IMR-90 (cell line): ENCODE measurements around the gene GPR176. TPM values are rescaled to one million over a fixed set of nuclear protein-coding genes. Genes with fewer than 3 reads are reported as not detected.

Experiments
- ATAC-seq: fragments of 200-7000 bp; cut with Tn5 transposase; 2 replicates; pipeline ENCODE4 v1.9.1; 2020; ENCODE audit warnings: low read depth, mild to moderate bottlenecking, moderate library complexity
- BruUV-seq: library from RNA; stranded (reverse); fragments of 400-500 nt; replicated peaks from 2 replicates; lab custom pipeline; 2021; lab: Mats Ljungman, UMichigan
- CTCF ChIA-PET: fragments of 300-600 bp; formaldehyde crosslinking; extraction: SDS; loops from one replicate; lab custom pipeline; 2021; ENCODE audit warnings: antibody characterized with exemption; lab: Yijun Ruan, JAX
- POLR2A ChIA-PET: fragments of 300-600 bp; sonication (Branson Sonifier 250); formaldehyde crosslinking; loops from one replicate; lab custom pipeline; 2022; ENCODE audit warnings: antibody characterized with exemption; ENCODE audit not compliant: unreplicated experiment; lab: Charles Lee
- DNase-seq: peaks from one replicate; pipeline ENCODE4 v3.0.0; 2013
- H2AFZ ChIP-seq: replicated peaks from 2 replicates; pipeline ENCODE3; 2013; ENCODE audit warnings: low read length, mild to moderate bottlenecking; ENCODE audit not compliant: poor library complexity
- H2AK5ac ChIP-seq: 2 replicates; pipeline ENCODE4 v1.6.1; 2013; ENCODE audit warnings: low read depth, low read length, inconsistent platforms
- H2AK9ac ChIP-seq: replicated peaks from 2 replicates; pipeline ENCODE3; 2013; ENCODE audit warnings: mild to moderate bottlenecking, low read depth, low read length, moderate library complexity; ENCODE audit not compliant: poor library complexity
- H2BK120ac ChIP-seq: 2 replicates; pipeline ENCODE4 v1.6.1; 2013; ENCODE audit warnings: low read depth, low read length, inconsistent platforms
- H2BK15ac ChIP-seq: 3 replicates; pipeline ENCODE4 v1.6.1; 2013; ENCODE audit warnings: low read depth, low read length, inconsistent platforms
- H2BK20ac ChIP-seq: 2 replicates; pipeline ENCODE4 v1.6.1; 2013; ENCODE audit warnings: low read depth, mild to moderate bottlenecking, inconsistent platforms, low read length, moderate library complexity
- H2BK5ac ChIP-seq: 2 replicates; pipeline ENCODE4 v1.6.1; 2013; ENCODE audit warnings: mild to moderate bottlenecking, low read depth, low read length, inconsistent platforms; ENCODE audit not compliant: poor library complexity, severe bottlenecking
- H3K14ac ChIP-seq: replicated peaks from 2 replicates; pipeline ENCODE4 v1.6.1; 2013; ENCODE audit warnings: low read depth, low read length, inconsistent platforms
- H3K18ac ChIP-seq: 2 replicates; pipeline ENCODE4 v1.6.1; 2013; ENCODE audit warnings: low read depth, low read length, control low read depth
- H3K23ac ChIP-seq: 2 replicates; pipeline ENCODE4 v1.6.1; 2013; ENCODE audit warnings: low read depth, low read length, inconsistent platforms
- H3K27ac ChIP-seq: 2 replicates; pipeline ENCODE4 v1.5.1; 2013; ENCODE audit warnings: mild to moderate bottlenecking, control low read depth, low read length; ENCODE audit not compliant: insufficient read depth
- H3K27me3 ChIP-seq: 2 replicates; pipeline ENCODE4 v1.6.1; 2013; ENCODE audit warnings: low read length; ENCODE audit not compliant: control insufficient read depth, insufficient read depth
- H3K36me3 ChIP-seq: 2 replicates; pipeline ENCODE4 v1.6.1; 2013; ENCODE audit warnings: low read length, mixed read lengths; ENCODE audit not compliant: control insufficient read depth, insufficient read depth
- H3K4ac ChIP-seq: 2 replicates; pipeline ENCODE4 v1.6.1; 2013; ENCODE audit warnings: low read depth, low read length, inconsistent platforms
- H3K4me1 ChIP-seq: 2 replicates; pipeline ENCODE4 v1.6.1; 2013; ENCODE audit warnings: low read length, mixed read lengths; ENCODE audit not compliant: control insufficient read depth, insufficient read depth
- H3K4me2 ChIP-seq: 2 replicates; pipeline ENCODE4 v1.6.1; 2013; ENCODE audit warnings: low read depth, mild to moderate bottlenecking, control low read depth, low read length, moderate library complexity
- H3K4me3 ChIP-seq: 2 replicates; pipeline ENCODE4 v1.5.1; 2013; ENCODE audit warnings: low read depth, mild to moderate bottlenecking, control low read depth, low read length, moderate library complexity; ENCODE audit not compliant: insufficient read depth
- H3K56ac ChIP-seq: 2 replicates; pipeline ENCODE4 v1.6.1; 2013; ENCODE audit warnings: low read length, inconsistent platforms; ENCODE audit not compliant: insufficient read depth; ENCODE audit errors: extremely low read depth
- H3K79me1 ChIP-seq, 2 experiments: 2 replicates each; pipeline ENCODE4 v1.6.1; 2013; ENCODE audit warnings: low read length in 2 of 2, inconsistent platforms in 1 of 2, low read depth in 1 of 2
- H3K9ac ChIP-seq: 2 replicates; pipeline ENCODE4 v1.6.1; 2013; ENCODE audit warnings: low read depth, low read length, control low read depth
- H3K9me1 ChIP-seq: 2 replicates; pipeline ENCODE4 v1.6.1; 2013; ENCODE audit warnings: low read length, inconsistent platforms; ENCODE audit not compliant: insufficient read depth
- H3K9me3 ChIP-seq: 2 replicates; pipeline ENCODE4 v1.6.1; 2013; ENCODE audit warnings: low read length; ENCODE audit not compliant: control insufficient read depth, insufficient read depth
- H4K20me1 ChIP-seq: 2 replicates; pipeline ENCODE4 v1.6.1; 2013; ENCODE audit warnings: low read length, inconsistent platforms; ENCODE audit not compliant: insufficient read depth
- H4K5ac ChIP-seq: 2 replicates; pipeline ENCODE4 v1.6.1; 2013; ENCODE audit warnings: mild to moderate bottlenecking, low read depth, low read length, control low read depth
- H4K8ac ChIP-seq, 2 experiments: 2 replicates each; pipeline ENCODE4 v1.6.1; 2013; ENCODE audit warnings: low read depth in 2 of 2, low read length in 2 of 2, control low read depth in 1 of 2, inconsistent platforms in 1 of 2
- H4K91ac ChIP-seq: 2 replicates; pipeline ENCODE4 v1.6.1; 2013; ENCODE audit warnings: low read depth, low read length, inconsistent platforms; ENCODE audit not compliant: insufficient read depth
- CEBPB ChIP-seq: IDR thresholded peaks from 2 replicates; pipeline ENCODE4 v1.6.1; 2012; ENCODE audit warnings: low read depth, low read length, improper control_type of control experiment
- CHD1 ChIP-seq: IDR thresholded peaks from 2 replicates; pipeline ENCODE4 v1.6.1; 2012; ENCODE audit warnings: low read depth, low read length, improper control_type of control experiment
- FOS ChIP-seq: fragments of 150-350 bp; IDR thresholded peaks from 2 replicates; pipeline ENCODE4 v1.6.1; 2016; ENCODE audit warnings: low read depth, low read length
- MAFK ChIP-seq: IDR thresholded peaks from 2 replicates; pipeline ENCODE4 v1.6.1; 2012; ENCODE audit warnings: low read depth, low read length, improper control_type of control experiment
- MAZ ChIP-seq: IDR thresholded peaks from 2 replicates; pipeline ENCODE4 v1.6.1; 2012; ENCODE audit warnings: low read depth, mild to moderate bottlenecking, low read length, improper control_type of control experiment, moderate library complexity, borderline replicate concordance
- MXI1 ChIP-seq: IDR thresholded peaks from 2 replicates; pipeline ENCODE4 v1.6.1; 2012; ENCODE audit warnings: low read depth, mild to moderate bottlenecking, low read length, moderate library complexity, borderline replicate concordance
- NFE2L2 ChIP-seq: fragments of 150-350 bp; IDR thresholded peaks from 2 replicates; pipeline ENCODE4 v1.6.1; 2016; ENCODE audit warnings: low read depth, mild to moderate bottlenecking, low read length
- POLR2A ChIP-seq: IDR thresholded peaks from 2 replicates; pipeline ENCODE4 v1.6.1; 2012; ENCODE audit warnings: mild to moderate bottlenecking, low read depth, low read length
- RAD21 ChIP-seq: IDR thresholded peaks from 2 replicates; pipeline ENCODE4 v1.6.1; 2012; ENCODE audit warnings: low read length, improper control_type of control experiment
- RCOR1 ChIP-seq: IDR thresholded peaks from 2 replicates; pipeline ENCODE4 v1.6.1; 2012; ENCODE audit warnings: mild to moderate bottlenecking, low read length, improper control_type of control experiment; ENCODE audit not compliant: insufficient replicate concordance
- RFX5 ChIP-seq: IDR thresholded peaks from 2 replicates; pipeline ENCODE4 v1.8.0; 2012; ENCODE audit warnings: low read depth, mild to moderate bottlenecking, low read length, moderate library complexity
- SMC3 ChIP-seq: fragments of 150-350 bp; IDR thresholded peaks from 2 replicates; pipeline ENCODE4 v1.6.1; 2016; ENCODE audit warnings: low read depth, mild to moderate bottlenecking, antibody characterized with exemption, low read length, moderate library complexity
- dilution Hi-C: fragments of 300-500 bp; cut with HindIII; formaldehyde crosslinking; loops from one replicate; pipeline ENCODE4 v1.14.3; 2018; ENCODE audit warnings: low sequenced_read_pairs; ENCODE audit not compliant: unreplicated experiment
- in situ Hi-C: fragments of 300-500 bp; cut with MboI; formaldehyde crosslinking; loops from 3 replicates; pipeline ENCODE4 v1.14.3; 2019; ENCODE audit warnings: low sequenced_read_pairs, inconsistent platforms, mixed read lengths
- intact Hi-C: fragments of 100-400 bp; cut with micrococcal nuclease; formaldehyde crosslinking; loops from 2 replicates; pipeline ENCODE4 v1.10.0; 2022
- polyA plus RNA-seq, 3 experiments: library from polyadenylated mRNA; depleted of rRNA; stranded (reverse); fragments of >200 nt; gene quantifications; 2 replicates each; pipeline ENCODE4 v1.2.3, GENCODE V29; 2012; ENCODE audit warnings: low replicate concordance in 1 of 3
- total RNA-seq: library from RNA; depleted of rRNA; stranded (reverse); fragments of >200 nt; gene quantifications from 2 replicates; pipeline ENCODE4 v1.2.3, GENCODE V29; 2012
- TF ChIP-seq, protein P1 (sequence below): fragments of 150-350 bp; IDR thresholded peaks from 2 replicates; pipeline ENCODE4 v1.6.1; 2016; ENCODE audit warnings: low read depth, mild to moderate bottlenecking, low read length, moderate library complexity, borderline replicate concordance
- TF ChIP-seq, protein P2 (sequence below): fragments of 150-350 bp; IDR thresholded peaks from 2 replicates; pipeline ENCODE4 v1.6.1; 2017; ENCODE audit warnings: mild to moderate bottlenecking, antibody characterized with exemption, low read length, low read depth
- TF ChIP-seq, protein P3 (sequence below): conservative IDR thresholded peaks from 2 replicates; pipeline ENCODE4 v1.5.1; 2012; ENCODE audit warnings: mild to moderate bottlenecking, low read depth, low read length, improper control_type of control experiment

GPR176 gene
- total and polyA plus RNA-seq, 2 of the 4 experiments (the other 2 are of a cell fraction) = 114 to 246 TPM

DNA sequence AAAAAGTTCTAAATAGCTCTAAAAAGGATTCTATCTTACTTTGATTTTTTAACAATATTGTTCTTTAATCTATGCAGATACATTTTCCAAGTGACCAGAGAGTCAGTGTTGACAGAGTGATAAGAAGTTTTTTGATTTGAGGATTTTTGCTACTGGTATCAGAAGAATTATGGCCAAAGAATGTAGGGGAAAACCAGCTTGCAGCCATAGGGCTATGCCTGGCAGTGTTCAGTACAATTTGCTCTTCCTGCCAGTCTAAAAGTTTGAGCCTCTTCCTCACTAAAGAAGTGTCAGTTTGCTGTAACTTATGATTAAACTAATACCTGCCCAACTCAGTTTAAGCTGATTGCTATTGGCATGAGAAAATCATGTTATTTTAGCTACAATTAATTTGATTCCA is 102.2 kb downstream of the GPR176 start:
- Histone ChIP-seq H3K23ac (no peak overlapping the region; the same call in 1 of the 2 replicates), H3K9me3 (no peaks in the 10 kb centered on the region), H2AK9ac (no peak overlapping the region), H2BK20ac (no peak overlapping the region), H3K4me1 (peaks cover 7% of the 10 kb centered on the region), H4K8ac (no peak overlapping the region), H3K4me2 (peak overlapping the region; percentile 85; the same call in 1 of the 2 replicates), H4K20me1 (peaks cover 63% of the 10 kb centered on the region), H3K14ac (no peak overlapping the region), H3K4ac (no peak overlapping the region), H2BK5ac (no peak overlapping the region), H3K18ac (no peak overlapping the region), H3K9ac (no peak overlapping the region), H2BK15ac (no peak overlapping the region), H3K36me3 (no peaks in the 10 kb centered on the region), H3K56ac (no peak overlapping the region), H4K5ac (no peak overlapping the region), H3K27ac (no peak overlapping the region), H3K9me1 (peaks cover 16% of the 10 kb centered on the region), H3K79me1 (peaks cover 22 to 80% of the 10 kb centered on the region in 2 experiments), H2AK5ac (no peak overlapping the region), H3K27me3 (no peaks in the 10 kb centered on the region), H4K91ac (no peak overlapping the region), H2AFZ (no peak overlapping the region), H3K4me3 (no peak overlapping the region), H2BK120ac (no peak overlapping the region)
- intact Hi-C loops = loop anchor here (5.0 kb wide), 1 partner anchor 39 kb away; no protein-coding TSS in a partner anchor
- in situ Hi-C loops = no loop called here
- dilution Hi-C loops = no loop called here
- CTCF ChIA-PET = interaction anchor here (1.0 kb wide), 1 partner anchor 30 kb away, joined by 4 read pairs; no protein-coding TSS in a partner anchor
- DNase-seq (no peak), ATAC-seq (peak; percentile 48)
- BruUV-seq = no TSS peak
- POLR2A ChIA-PET = interaction anchor here (0.5 kb wide), 1 partner anchor 56 kb away, joined by 4 read pairs; no protein-coding TSS in a partner anchor
- TF ChIP-seq MAZ (no peak), SMC3 (no peak), NFE2L2 (no peak), MAFK (no peak), RAD21 (no peak), CHD1 (no peak), RCOR1 (no peak), POLR2A (no peak), RFX5 (no peak), FOS (no peak), MXI1 (no peak), CEBPB (no peak)
- TF ChIP-seq, protein P1, sequence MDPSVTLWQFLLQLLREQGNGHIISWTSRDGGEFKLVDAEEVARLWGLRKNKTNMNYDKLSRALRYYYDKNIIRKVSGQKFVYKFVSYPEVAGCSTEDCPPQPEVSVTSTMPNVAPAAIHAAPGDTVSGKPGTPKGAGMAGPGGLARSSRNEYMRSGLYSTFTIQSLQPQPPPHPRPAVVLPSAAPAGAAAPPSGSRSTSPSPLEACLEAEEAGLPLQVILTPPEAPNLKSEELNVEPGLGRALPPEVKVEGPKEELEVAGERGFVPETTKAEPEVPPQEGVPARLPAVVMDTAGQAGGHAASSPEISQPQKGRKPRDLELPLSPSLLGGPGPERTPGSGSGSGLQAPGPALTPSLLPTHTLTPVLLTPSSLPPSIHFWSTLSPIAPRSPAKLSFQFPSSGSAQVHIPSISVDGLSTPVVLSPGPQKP = no peak
- TF ChIP-seq, protein P2, sequence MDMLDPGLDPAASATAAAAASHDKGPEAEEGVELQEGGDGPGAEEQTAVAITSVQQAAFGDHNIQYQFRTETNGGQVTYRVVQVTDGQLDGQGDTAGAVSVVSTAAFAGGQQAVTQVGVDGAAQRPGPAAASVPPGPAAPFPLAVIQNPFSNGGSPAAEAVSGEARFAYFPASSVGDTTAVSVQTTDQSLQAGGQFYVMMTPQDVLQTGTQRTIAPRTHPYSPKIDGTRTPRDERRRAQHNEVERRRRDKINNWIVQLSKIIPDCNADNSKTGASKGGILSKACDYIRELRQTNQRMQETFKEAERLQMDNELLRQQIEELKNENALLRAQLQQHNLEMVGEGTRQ = no peak
- TF ChIP-seq, protein P3, sequence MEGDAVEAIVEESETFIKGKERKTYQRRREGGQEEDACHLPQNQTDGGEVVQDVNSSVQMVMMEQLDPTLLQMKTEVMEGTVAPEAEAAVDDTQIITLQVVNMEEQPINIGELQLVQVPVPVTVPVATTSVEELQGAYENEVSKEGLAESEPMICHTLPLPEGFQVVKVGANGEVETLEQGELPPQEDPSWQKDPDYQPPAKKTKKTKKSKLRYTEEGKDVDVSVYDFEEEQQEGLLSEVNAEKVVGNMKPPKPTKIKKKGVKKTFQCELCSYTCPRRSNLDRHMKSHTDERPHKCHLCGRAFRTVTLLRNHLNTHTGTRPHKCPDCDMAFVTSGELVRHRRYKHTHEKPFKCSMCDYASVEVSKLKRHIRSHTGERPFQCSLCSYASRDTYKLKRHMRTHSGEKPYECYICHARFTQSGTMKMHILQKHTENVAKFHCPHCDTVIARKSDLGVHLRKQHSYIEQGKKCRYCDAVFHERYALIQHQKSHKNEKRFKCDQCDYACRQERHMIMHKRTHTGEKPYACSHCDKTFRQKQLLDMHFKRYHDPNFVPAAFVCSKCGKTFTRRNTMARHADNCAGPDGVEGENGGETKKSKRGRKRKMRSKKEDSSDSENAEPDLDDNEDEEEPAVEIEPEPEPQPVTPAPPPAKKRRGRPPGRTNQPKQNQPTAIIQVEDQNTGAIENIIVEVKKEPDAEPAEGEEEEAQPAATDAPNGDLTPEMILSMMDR = no peak
